AG09319 (cell line): Measurements from ENCODE around the gene GALNT9.

Experiments
- DNase-seq: peaks from one replicate; pipeline ENCODE4 v3.0.0-alpha.2; 2010; ENCODE audit warnings: low read depth; ENCODE audit errors: extremely low read depth
- TF ChIP-seq, protein P1 (sequence below): IDR thresholded peaks from 2 replicates; pipeline ENCODE4 v1.5.1; 2011; ENCODE audit warnings: low read depth, mild to moderate bottlenecking, inconsistent platforms, low read length, moderate library complexity

Gene GALNT9

DNA sequence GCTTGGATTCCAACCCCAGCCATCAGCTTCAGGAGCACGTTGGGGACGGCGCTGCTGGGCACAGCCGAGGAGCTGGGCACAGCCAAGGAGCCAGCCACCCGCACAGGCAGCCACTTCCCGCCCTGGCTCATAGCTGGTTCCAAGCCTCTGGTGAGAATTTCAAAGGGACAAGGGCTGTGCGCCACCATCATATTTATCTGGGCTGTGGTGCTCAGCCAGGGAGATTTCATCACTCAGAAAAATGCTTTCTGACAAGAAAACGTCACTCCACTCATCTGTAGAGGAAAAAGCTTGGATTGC lies 66.4 kb downstream of the GALNT9 start:
- TF ChIP-seq, protein P1, sequence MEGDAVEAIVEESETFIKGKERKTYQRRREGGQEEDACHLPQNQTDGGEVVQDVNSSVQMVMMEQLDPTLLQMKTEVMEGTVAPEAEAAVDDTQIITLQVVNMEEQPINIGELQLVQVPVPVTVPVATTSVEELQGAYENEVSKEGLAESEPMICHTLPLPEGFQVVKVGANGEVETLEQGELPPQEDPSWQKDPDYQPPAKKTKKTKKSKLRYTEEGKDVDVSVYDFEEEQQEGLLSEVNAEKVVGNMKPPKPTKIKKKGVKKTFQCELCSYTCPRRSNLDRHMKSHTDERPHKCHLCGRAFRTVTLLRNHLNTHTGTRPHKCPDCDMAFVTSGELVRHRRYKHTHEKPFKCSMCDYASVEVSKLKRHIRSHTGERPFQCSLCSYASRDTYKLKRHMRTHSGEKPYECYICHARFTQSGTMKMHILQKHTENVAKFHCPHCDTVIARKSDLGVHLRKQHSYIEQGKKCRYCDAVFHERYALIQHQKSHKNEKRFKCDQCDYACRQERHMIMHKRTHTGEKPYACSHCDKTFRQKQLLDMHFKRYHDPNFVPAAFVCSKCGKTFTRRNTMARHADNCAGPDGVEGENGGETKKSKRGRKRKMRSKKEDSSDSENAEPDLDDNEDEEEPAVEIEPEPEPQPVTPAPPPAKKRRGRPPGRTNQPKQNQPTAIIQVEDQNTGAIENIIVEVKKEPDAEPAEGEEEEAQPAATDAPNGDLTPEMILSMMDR: no peak
- DNase-seq: no peak

DNA sequence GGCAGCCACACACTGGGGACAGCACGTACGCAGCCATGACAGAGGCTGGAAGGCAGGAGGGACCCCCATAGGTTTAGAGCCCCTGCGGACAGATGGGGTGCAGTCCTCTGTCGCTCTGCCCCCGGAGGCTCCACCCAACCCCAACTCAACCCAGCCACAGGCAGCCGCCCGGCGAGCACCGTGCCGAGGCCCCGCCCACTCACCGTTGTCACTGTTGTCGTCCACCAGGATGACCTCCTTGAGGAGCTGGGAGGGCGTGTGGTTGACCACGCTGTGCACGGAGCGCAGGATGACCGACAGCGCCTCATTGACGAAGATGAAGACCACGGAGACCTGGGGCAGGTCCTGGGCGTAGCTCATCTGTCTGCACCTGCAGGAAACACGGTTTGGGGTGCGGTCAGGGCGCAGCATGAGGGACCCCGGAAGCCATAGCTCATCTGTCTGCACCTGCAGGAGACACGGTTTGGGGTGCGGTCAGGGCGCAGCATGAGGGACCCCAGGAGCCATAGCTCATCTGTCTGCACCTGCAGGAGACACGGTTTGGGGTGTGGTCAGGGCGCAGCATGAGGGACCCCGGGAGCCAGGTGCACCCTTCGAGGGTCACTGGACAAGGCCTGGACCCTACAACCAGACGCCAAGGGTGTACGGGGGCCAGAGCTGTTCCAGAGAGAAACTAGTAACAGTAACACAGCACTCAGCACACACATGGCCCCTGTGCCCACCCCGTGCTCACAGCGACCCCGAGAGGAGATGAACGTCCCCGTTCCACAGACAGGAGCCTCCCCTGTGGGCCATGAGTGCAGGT lies 66.9 kb downstream of the GALNT9 start:
- DNase-seq: no peak
- TF ChIP-seq, protein P1: no peak

DNA sequence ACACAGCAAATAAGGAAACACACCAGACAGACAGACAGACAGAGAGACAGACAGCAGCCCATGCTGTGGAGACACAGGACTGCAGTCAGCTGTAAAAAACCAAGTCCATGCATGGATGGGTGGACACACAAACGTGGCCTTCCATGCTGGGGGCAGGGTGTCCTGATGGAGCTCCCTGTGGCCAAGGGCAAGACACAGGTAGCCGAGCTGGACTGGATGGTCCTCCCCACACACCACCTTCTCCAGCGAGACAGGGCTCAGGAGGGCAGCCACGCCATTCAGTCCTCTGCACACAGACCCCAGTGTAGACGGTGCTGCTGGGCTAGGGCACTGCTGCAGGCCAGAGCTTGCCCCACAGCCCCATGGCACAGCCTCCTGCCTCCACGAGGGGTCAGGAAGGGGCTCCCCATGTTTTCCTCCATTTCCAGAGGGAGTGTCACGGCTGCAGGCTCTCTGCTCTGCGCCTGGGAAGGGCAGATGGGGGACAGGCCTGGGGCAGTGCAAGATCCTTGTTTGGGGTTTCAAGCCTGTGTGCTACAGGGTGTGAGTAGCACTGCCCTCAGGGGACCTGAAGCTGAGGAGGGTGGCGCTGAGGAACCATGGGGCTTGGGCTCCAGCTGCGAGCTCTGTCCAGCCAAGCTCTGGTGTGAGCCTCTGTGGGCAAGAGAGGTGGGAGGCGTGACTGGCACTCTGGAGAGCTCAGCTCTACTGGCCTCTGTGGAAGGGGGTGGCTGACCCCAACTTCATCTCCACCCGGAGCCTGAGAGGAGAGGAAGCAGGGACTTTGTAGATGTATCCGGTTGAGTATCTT lies 67.9 kb downstream of the GALNT9 start:
- no peak for DNase-seq
- TF ChIP-seq, protein P1: no peak

DNA sequence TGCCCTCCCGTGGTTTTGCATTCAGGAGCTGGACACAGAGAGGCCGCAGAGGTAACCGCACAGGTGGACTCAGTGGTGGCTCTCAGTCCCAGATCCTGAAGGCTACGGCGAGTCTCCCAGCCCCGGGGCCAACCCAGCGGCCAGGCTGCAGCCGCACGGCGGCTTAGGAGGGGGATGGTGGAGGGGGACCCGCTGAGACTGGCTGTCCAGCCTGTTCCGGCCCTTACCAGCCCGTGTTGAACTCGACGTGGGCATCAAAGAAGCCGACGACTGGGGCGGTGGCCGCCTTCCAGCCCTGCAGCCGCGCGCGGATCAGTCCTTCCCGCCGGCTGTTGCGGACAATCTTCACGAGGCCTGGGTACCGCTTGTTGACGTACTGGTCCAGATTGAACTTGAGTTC lies 68.7 kb downstream of the GALNT9 start:
- no peak for DNase-seq
- TF ChIP-seq, protein P1: no peak

DNA sequence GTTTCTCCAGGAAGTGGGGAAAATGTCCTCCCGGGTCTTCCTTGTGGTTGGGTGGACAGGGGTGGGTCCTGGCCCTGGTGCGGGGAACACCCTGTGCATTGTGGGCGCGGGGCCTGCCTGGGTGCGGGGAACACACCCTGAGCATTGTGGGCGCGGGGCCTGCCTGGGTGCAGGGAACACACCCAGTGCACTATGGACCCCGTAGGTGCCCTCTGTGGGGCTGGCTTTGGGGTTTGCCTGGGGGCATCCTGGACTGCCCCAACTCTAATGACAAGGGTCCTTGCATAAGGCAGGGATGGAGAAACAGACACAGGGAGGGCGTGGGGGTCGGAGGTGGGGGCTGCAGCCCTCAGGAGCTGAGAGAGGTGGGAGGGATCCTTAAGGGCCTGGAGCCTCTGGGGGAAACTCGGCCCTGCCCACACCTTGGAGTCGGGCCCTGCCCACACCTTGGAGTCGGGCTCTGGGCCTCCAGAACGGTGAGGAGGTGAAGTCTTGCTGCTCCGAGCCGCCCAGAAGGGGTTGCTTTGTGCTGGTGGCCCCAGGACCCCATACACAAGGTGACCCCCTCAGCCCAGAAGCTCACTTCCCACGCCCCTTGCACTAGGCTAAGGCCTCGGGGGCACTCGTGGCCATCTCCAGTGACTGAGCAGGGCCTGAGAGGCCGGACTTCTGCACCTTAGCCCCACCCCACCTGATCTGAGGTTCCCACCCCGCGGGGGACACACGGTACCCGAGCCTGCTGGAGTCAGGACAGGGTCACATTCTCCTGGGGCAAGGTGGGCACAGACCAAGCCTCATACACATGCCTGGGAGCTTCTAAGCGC lies 69.3 kb downstream of the GALNT9 start:
- DNase-seq: no peak
- TF ChIP-seq, protein P1: no peak

DNA sequence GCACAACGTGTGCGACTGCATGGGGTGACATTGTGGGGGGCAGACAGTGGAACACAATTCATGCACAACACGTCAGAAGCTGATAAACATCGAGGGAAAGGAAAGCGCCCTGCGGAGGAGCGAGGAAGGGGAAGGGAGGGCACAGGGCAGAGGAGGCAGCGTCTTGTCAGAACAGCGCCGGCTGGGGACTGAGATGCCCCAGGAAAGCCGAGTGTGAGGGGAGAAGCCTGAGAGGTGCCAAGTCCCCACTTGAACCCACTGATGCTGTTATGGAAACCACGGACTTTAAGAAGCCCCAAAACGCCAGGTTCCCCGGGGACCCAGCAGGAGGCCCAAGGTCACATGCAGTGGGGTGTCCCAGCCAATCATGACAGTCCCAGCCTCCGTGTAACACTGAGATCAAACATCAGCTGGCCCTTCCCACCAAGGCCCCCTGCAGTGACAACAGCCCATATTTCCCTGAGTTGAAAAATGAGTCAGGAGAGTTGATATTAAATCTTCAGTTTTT lies 70.0 kb downstream of the GALNT9 start:
- TF ChIP-seq, protein P1: no peak
- no peak for DNase-seq

DNA sequence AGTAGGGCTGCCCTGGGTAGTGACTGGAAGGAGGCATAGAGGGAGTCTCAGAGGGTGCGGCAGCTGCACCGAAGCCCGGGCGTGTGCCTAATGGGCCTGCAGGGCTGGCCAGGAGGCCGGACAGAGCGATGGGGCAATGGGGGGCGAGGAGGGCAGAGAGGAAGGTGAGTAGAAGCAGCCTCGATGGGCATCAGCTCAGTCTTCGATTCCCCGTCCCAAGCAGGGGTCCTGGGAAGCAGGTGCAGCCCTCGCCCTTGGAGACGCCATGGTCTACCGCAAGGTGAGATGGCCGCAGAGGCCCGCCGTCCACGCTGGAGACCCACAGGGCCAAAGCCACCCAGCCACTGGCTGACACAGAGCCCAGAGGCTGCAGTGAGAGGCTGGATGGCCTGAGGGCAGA lies 70.8 kb downstream of the GALNT9 start:
- DNase-seq: no peak
- TF ChIP-seq, protein P1: no peak
